OCI-M2 (cell line): ENCODE measurements around the gene ZNF93.
"Not testable (repeated sequence)": the region's sequence is repeated elsewhere in the genome, so short reads cannot be mapped to it uniquely, and the experiment has no call there.

Experiments
- DNase-seq: peaks from one replicate; lab custom pipeline; 2025; ENCODE audit not compliant: unreplicated experiment; lab: John Stamatoyannopoulos, UW

The ZNF93 gene

DNA sequence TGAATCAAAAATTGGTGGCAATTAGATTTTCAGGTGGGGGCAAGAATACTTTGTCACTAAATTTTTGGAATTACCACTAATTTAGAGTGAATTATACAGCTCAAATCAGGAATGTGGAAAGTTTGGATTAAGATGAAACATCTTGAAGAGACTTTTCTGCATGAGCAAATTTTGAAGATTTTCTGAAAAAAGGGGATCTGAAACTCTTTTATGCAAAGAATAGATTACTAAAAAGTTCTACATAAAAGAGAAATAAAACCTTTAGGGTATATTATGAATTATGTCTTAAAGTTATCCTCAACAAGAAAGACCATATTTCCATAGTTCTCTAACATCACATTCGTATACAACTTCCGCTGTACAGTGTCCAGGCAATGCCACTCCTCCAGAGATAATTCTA is 36.7 kb downstream of the ZNF93 start:
- no peak for DNase-seq

DNA sequence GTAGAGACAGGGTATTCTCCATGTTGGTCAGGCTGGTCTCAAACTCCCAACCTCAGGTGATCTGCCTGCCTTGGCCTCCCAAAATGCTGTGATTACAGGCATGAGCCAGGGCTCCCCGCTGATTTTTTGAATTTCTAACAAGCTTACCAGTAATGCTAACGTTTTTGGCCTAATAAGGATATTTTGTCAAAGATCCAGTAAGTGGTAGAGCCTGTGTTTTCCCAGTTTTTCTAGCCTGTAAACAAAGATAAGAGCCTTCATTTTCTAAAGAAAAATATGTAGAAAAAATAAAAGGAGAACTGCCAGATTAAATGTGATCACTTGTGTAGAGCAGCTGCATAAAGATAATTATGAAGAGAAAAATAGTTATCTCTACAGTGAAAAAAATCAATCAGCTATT is 37.7 kb downstream of the ZNF93 start:
- DNase-seq: no peak

DNA sequence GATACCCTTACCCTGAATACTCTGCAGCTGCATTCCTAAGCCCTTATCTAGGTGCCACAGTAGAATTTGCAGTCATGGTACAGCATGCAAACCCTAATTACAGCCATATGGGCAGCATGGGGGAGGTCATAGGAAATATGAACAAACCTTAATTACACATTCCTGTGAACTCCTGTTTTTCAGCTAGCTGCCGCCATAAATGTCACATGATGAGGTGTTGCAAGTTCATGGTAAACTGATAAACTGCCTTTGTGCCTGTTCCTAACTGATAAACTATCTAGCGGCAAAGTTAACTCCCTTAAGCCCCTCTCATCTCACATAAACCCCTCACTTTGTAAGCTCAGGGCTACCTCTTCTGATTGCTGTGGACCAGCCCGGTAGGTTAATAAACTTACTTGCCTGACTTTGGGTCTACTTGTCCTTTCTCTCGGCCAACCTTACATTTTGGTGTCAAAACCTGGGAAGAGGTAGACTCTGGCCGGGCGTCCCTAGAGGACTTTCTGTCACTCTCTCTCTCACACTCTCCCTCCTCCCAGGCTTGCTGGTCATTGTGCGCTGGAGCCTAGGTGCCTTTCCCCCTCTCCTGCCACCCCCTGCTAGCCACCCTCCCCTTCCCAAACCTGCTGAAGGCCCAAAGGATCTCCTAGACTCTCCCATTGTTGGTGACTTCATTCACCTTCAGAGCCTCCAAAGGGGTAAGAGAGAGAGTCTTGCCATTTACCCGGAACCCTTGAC is 43.3 kb downstream of the ZNF93 start:
- no peak for DNase-seq

DNA sequence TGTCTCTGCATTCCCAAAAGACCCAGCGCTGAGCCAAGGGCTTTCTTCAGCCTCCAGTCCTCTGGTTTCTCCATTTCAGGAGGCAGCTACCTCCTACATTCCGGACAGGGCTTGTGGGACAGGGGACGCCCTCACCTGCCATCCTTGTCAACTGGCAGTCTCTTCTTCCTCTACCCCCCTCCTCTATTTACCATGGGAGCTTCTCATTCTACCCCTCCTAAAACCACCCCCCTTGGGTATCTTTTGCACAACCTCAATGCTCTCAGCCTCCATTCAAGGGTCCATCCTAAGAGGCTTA is 43.8 kb downstream of the ZNF93 start:
- DNase-seq: no peak

DNA sequence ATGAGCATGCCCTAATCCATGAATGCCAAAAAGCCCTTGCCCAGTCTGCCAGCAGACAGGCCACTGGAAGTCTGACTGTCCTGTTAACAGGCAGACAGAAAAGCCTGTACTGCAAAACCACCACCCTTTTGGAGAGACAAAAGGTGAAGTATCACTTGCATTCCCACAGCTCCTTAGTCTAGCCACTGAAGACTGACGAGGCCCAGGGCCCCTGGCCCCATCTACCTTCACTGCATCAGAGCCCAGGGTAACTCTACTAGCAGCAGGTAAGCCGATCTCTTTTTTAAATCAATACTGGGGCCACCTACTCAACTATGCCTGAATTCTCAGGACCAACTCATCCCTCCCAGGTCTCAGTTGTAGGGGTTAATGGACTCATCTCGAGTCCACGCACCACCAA is 45.5 kb downstream of the ZNF93 start:
- DNase-seq: no peak

DNA sequence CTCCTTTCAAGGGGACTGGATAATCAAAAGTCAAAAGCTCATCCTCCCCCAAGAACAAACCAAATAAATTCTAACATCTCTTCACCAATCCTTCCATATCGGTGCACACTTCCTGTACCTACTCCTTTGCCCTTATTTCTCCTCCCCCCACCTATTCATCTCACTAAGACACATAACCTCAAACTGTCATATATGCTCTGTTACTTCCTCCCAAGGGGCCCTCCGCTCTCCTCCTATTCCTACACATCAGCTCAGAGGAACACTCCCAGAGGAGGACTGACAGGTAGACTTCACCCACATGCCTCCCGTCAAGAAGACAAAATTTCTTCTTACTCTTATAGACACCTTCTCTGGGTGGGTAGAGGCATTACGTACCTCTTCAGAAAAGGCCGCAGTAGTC is 48.1 kb downstream of the ZNF93 start:
- DNase-seq: no peak

DNA sequence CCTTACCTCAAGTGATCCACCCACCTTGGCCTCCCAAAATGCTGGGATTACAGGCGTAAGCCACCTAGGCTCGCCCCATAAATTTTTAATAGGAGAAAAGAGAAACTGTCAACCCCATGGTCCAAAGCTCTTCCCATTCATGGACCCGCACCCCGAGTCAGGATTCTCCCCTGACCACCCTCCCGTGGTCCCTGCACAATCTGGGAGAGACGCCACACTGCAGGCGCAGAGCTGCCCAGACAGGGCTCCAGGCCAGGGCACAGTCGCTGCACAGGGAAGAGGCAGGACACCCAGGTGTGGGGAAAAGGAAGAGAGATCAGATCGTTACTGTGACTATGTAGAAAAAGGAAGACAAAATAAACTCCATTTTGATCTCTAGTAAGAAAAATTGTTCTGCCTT is 54.5 kb downstream of the ZNF93 start:
- no peak for DNase-seq

DNA sequence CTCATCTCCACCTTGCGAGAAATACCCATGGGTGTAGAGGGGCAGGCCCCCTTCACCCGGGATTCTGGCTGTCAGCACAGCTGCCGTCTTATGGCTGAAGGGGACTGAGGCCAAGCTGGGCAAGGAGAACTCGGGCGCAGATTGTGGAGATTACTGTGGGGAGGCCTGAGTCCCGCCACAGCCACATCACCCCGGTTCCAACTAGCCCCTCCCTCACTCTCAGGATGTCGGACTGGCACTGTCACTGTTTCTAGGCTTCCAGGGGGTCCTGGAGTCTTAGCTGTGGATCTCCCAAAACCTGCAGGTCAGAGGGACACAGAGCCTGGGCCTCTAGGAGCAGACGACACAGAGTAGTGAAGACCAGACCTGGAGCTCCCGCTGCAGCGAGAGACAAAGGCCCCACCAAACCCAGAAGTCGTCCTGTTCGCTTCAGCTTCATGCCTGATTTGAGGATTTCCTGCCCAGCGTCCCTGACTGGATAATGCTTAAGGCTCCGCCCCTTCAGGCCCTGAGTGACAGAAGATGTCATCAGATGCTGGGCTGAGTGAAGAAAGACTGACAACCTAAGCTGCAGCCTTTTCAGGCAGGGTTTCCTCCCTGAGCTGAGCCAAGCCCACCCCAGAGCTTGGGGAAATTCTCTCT is 55.8 kb downstream of the ZNF93 start:
- DNase-seq: no peak

DNA sequence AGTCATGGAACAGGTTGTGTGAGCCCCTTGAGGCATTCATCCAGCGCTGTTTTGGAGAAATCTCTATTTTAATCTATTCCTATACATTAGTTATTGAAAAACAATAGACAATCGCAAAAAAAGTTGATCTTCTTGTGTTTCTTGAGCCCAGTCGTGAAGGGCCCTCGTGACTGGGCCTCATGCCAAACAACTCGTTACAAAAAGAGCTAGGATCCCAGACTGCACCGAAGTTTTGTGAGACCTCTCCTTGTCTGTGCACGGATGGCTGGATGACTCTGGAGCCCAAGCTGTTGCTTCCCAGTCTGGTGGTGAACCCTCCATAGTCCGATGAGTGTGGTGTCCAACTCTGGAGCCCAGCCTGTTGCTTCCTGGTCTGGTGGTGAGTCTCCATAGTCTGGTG is 57.0 kb downstream of the ZNF93 start:
- DNase-seq: not testable (repeated sequence)

DNA sequence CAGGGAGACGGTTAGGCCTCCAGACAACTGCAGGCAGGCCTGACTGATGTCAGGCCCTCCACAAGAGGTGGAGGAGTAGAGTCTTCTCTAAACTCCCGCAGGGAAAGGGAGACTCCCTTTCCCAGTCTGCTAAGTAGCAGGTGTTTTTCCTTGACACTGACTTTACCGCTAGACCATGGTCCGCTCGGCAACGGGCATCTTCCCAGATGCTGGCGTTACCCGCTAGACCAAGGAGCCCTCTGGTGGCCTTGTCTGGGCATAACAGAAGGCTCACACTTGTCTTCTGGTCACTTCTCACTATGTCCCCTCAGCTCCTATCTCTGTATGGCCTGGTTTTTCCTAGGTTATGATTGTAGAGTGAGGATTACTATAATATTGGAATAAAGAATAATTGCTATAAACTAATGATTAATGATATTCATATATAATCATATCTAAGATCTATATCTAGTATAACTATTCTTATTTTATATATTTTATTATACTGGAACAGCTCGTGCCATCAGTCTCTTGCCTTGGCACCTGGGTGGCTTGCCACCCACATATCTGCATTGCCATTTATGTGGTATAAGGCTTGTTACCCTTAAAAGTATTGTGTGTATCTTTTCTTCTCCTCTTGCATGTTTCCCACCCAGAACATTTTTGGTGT is 58.5 kb downstream of the ZNF93 start:
- DNase-seq: not testable (repeated sequence)

DNA sequence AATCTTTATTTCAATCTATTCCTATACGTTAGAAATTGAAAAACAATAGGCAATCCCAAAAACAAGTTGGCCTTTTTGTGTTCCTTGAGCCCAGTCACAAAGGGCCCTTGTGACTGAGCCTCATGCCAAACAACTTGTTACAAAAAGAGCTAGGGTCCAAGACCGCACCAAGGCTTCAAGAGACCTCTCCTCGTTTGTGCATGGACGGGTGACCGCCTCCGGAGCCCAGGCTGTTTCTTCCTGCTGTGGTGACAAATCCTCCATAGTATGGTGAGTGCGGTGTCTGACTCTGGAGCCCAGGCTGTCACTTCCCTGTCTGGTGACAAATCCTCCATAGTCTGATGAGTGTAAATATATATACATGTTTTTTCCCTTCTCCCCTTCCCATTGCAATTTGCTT is 63.7 kb downstream of the ZNF93 start:
- no peak for DNase-seq

DNA sequence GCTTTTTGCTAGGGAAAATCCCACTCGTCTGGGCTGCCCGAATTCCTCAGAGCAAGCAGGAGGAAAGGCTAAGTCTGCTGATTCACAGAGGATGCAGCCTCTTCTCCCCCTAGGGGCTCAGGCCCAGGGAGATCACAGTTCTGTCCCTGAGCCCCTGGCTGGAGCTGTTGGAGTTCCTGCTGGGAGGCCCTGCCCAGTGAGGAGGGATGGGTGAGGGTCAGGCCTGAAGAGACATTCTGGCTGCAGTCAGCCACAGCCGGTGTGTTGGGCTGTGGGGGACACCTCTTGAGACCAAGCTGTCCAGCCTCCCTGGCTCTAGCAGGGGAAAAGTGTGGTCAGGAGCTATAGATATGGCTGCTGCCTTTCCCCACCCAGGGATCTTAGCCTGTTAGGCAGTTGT is 65.4 kb downstream of the ZNF93 start:
- not testable (repeated sequence) for DNase-seq

DNA sequence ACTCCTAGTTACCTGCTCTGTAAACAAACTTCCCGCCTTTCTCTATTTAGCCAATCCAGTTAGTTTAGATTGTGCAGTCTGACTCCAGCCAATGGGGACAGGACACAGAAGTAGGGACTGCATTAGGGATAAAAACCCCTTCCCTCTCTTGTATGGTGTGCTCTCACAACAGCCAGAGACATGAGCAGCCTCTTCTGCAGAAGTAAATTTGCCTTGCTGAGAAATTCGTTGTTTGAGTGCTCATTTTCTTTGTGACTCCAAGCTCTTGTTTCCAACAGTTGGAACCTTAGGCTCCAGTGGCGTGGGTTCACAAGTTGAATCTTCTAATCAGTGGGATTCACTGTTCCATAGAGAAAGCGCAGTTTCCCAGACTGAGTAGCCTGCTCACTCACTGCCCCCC is 66.1 kb downstream of the ZNF93 start:
- DNase-seq: no peak
